SHP77 (cell line): Measurements from ENCODE around the gene AOPEP.

ENCODE experiments used
- DNase-seq, 2 experiments: peaks; one replicate each; lab custom pipeline; 2025; lab: John Stamatoyannopoulos, UW

AOPEP gene

GRCh38 chr9:94918038-94918753, 191.7 kb downstream of the AOPEP start:
- no peak for DNase-seq

DNA sequence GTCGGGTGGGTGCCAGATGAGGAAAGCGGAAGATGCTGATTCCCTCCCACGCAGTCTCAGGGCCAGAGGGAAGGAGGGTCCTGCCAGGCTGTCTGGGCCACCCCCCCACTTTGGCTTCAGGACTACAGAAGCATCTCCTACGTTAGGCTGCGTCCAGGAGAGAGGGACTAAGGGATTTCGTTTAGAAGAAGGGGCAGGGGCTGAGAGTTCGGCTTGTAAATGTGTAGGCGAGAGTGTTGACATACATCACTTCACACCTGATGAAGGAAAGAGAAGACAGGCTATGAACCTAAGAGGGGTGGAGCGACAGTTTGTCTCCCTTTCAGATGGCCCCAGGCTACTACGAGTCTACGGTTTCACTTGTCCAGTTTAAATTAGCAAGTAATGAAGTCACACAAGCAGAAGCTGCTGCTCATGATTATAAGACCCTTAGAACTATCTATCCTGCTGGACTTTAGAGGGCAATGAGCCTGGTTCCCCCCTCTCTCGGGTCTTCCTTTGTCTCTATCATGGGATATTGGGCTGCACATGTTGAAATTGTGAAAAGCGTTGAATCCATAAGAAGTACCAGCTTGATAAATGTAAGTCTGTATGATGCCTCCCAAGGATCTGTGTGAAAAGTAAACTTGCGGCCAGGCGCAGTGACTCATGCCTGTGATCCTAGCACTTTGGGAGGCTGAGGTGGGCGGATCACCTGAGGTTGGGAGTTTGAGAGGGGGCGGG, 193.0 kb downstream of the AOPEP start:
- DNase-seq, result no peak

DNA sequence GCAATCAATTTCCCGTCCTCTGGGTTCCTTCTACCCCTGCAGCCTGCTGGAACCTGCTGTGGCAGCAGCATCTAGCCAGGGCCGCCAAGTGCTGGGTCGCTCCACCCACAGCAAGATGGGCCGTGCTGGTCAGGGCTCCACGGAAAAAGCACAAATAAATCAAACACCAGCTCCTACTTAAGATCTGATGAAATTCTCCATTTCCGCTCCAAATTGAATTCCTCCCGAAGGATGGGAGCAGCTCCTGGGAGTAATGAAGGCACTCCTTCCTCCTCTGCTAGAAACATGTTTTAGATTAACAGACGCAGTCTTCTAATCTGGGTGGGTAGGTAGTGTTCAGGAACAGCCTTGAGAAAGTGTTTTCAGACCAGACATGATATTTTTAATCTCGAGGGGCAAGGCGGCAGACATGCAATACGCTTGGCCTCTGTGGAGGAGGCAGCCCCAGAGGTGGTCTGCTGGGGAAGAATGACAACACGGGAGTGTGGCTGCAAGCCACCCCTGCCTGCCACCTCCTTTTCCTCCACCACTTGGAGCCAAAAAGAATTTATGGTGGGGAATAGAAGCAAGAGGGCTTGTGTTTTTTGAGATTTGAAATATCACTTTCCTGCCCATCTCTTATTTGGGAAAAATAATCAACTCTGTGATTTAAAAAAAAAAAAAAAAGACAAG, 194.1 kb downstream of the AOPEP start:
- no peak for DNase-seq

DNA sequence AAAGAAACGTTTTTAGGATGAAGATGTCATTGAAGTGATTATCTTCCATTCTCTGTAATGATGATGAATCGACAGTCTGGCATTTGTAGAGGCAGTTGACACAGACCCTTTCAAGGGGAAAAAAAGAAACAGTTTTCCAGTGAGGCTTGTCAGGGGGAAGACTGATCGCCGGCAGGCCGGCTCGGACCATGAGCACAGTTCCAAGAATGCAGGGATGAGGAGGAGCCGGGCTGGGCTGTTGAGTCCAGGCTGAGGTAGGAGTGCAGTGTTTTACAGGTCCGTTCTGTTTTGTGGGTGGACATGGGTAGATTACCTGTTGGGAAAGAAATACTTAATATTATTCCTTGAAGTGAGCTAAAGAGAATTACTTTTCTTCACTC, 194.6 kb downstream of the AOPEP start:
- no peak for DNase-seq

GRCh38 chr9:94921656-94922055, 195.2 kb downstream of the AOPEP start:
- no peak for DNase-seq

GRCh38 chr9:94922098-94922607, 195.7 kb downstream of the AOPEP start:
- DNase-seq, result no peak

DNA sequence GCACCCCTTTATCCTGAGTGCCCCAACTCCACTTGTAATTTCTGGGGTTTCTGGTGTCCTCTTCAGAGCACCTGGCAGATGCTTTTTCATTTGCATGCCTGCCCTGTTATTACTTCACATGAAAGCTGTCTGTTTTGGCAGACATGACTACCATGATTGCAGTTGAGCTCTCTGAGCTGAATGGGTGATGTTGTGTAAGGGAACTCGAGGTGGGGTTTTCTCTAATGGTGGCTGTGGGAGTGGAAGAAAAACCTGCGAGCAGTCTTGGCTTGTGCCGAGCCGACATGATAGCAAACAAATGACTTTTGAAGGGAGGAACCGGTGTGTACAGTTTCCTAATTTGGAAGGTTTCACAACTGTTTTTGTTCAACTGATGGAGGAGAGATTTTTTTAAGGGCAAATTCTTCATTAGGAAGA, 196.2 kb downstream of the AOPEP start:
- DNase-seq, result no peak

DNA sequence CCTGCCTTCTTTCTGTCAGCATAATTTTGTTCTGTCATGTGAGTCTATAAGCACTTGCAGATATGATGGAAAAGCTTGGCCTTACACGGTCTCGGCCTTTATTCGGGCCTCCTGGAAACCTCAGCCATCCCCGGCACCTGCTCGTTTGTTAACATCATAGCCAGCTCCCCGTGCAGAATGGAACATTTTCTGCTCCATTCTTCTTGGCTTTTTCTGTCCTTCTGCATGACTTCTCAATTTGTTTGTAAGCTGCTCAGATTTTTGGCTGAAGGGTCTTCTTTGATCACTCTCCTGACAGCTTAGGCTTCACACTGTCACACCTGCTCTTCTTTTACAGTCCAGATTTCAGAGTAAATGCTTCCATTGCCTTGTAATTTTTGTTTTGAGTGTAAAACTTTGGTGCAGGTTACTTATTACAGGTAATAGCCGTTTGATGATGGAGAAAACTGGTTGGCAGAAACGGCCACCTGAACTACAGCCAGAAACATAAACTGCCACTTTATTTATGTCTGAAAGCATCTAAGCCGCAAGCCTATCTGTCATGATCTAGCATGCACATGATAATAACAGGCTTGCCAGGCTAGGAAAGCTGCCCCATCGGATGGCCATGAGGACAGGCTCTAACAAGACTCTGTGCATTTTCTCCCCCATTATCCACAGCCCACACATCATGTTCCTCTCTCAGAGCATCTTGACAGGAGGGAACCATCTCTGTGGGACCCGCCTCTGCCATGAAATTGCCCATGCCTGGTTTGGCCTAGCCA, 197.0 kb downstream of the AOPEP start:
- no peak for DNase-seq

- no peak for DNase-seq
Measured at GRCh38 chr9:94925751-94926430, 199.4 kb downstream of the AOPEP start.

DNA sequence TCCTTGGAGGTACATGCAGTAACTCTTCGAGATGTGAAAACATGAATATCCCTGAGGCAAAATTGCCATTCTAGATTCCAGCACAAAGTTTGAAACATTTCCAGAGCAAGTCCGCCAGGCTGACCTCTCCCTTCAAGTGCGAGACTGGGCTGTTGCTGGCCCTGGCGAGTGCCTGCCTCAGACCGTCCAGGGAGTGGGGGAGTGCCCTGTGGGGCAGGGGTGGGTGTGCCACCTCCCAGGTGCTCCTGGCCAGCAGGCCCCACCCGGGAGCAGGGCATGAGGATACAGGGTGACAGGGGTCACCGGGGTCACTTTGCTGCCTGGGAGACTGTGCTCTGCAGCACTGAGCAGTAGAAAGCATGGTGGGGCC, 199.9 kb downstream of the AOPEP start:
- no peak for DNase-seq

GRCh38 chr9:94927048-94927761, 200.7 kb downstream of the AOPEP start:
- DNase-seq, result no peak

DNA sequence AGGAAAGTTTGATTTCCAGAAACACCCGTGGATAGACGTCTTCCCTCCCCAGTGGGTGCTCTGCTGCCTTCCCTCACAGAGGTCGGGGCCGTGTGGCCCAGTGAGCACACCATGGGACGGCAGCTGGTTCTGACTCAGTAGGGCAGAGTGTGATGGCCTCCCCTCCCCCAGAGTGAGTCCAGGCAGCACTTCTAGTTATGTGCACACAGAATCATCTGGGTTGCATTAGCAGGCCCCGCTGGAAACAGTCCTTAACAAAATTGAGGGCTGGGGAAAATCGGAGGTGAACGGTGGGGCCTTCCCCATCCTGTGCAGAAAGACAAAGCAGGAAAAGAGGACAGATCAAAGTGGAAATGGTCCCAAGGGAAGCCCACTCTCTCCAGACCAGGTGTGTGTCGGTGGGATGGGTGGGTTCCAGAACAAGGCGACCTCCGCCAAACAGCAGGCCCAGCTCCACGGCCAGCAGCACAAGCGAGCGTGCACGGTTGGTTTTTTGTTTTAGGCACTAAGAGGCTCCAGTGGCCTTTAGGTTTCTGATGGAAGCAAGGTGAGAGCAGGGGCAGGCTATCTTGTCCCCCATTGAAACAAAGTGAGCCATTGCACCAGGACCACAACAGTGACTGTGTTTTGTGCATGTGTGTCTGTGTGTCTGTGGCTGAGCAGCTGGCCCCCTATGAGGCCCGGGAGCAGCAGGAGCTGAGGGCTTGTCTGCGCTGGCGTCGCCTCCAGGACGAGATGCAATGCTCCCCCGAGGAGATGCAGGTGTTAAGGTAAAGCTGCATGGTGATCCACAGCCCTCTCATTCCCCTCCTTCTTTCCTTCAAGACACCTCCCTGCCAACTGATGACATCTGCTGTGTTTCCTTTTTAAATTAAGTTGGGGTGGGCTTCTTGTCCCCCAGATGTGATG, 201.5 kb downstream of the AOPEP start:
- no peak for DNase-seq

- DNase-seq, result no peak
Measured at GRCh38 chr9:94928691-94929368, 202.3 kb downstream of the AOPEP start.

DNA sequence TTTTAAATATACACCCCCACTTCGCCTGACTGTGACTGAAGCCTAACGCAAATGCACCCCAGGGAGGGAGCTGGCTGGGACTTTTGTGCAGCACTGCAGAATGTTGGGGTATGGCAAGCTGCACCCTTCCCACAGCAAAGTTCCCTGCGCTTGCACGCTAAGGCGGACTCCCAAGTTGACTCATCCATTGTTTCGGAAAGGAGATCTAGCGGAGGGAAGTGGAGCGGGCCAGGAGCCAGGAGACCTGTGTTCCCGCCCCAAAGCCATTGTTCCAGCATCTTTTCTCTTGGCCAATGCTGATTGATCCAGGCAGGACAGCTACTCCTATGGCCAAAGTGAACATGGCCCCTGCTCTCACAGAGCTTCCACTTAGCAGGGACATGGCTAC, 202.9 kb downstream of the AOPEP start:
- DNase-seq, result no peak

- no peak for DNase-seq
Measured at GRCh38 chr9:94931036-94931633, 204.6 kb downstream of the AOPEP start.

DNA sequence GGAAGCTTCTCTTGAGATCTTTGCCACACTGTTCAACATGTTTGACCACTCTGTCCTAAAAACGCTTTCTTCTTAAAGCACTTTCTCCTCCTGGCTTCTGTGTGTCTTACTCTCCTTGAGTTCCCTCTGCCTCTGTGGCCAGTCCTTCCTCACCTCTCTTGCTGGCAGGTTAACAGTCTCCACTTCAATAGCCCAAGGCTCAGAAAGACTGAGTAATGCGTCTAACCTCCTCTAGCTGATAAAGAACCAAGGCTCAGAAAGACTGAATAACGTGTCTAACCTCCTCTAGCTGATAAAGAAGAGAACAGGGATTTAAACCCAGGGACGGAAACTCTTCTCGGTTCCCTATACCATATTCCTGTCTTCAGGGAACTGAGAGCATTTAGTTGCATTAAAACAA, 205.2 kb downstream of the AOPEP start:
- no peak for DNase-seq

- no peak for DNase-seq
Measured at GRCh38 chr9:94932652-94933510, 206.4 kb downstream of the AOPEP start.

GRCh38 chr9:94933511-94933828, 207.0 kb downstream of the AOPEP start:
- DNase-seq, result no peak
